A673 (cell line): ENCODE results near the gene EEF1A2. TPM values are rescaled to one million over a fixed set of nuclear protein-coding genes. Genes with fewer than 3 reads are reported as not detected.

ENCODE experiments used
- BruUV-seq: library from RNA; stranded (reverse); fragments of 400-500 nt; replicated peaks from 2 replicates; lab custom pipeline; 2021; lab: Mats Ljungman, UMichigan
- CTCF ChIA-PET: fragments of 300-600 bp; sonication (Branson Sonifier 250); formaldehyde crosslinking; loops from one replicate; lab custom pipeline; 2022; ENCODE audit warnings: antibody characterized with exemption; lab: Charles Lee
- POLR2A ChIA-PET: fragments of 300-600 bp; sonication (Branson Sonifier 250); formaldehyde crosslinking; loops from one replicate; lab custom pipeline; 2022; ENCODE audit warnings: antibody characterized with exemption; ENCODE audit not compliant: low non-redundant PET; lab: Charles Lee
- DNase-seq: peaks from one replicate; pipeline ENCODE4 v3.0.0-alpha.2; 2015; ENCODE audit warnings: low spot score
- H3K27ac ChIP-seq: fragments of 200-600 bp; sonication (generic); 2 replicates; pipeline ENCODE4 v1.5.1; 2016; ENCODE audit warnings: mixed run types, low read depth, mild to moderate bottlenecking, mixed read lengths, antibody characterized with exemption, low read length; ENCODE audit not compliant: poor library complexity, severe bottlenecking
- H3K27me3 ChIP-seq: fragments of 200-600 bp; sonication (generic); replicated peaks from 2 replicates; pipeline ENCODE4 v1.6.1; 2017; ENCODE audit warnings: mixed run types, low read depth, mild to moderate bottlenecking, mixed read lengths, antibody characterized with exemption, low read length; ENCODE audit not compliant: insufficient read depth, poor library complexity
- H3K36me3 ChIP-seq: fragments of 200-600 bp; sonication (generic); 2 replicates; pipeline ENCODE4 v1.6.1; 2016; ENCODE audit warnings: mixed run types, mild to moderate bottlenecking, mixed read lengths, antibody characterized with exemption, low read length; ENCODE audit not compliant: insufficient read depth, poor library complexity, severe bottlenecking
- H3K4me1 ChIP-seq: fragments of 200-600 bp; sonication (generic); 2 replicates; pipeline ENCODE4 v1.6.1; 2017; ENCODE audit warnings: mixed run types, mild to moderate bottlenecking, mixed read lengths, antibody characterized with exemption, low read length; ENCODE audit not compliant: insufficient read depth, poor library complexity, severe bottlenecking
- H3K4me3 ChIP-seq: fragments of 200-600 bp; sonication (generic); 2 replicates; pipeline ENCODE4 v1.5.1; 2016; ENCODE audit warnings: low read depth, mixed run types, mild to moderate bottlenecking, mixed read lengths, low read length; ENCODE audit not compliant: poor library complexity, severe bottlenecking
- H3K9me3 ChIP-seq: fragments of 200-600 bp; sonication (generic); 2 replicates; pipeline ENCODE4 v1.6.1; 2016; ENCODE audit warnings: mixed run types, low read depth, mild to moderate bottlenecking, mixed read lengths, antibody characterized with exemption, low read length; ENCODE audit not compliant: poor library complexity, severe bottlenecking
- CTCF ChIP-seq: fragments of 300-800, 200-600 bp; sonication (generic); conservative IDR thresholded peaks from 2 replicates; pipeline ENCODE4 v1.5.1; 2017; ENCODE audit warnings: low read depth, mild to moderate bottlenecking, antibody characterized with exemption, low read length, moderate library complexity, mixed read lengths
- EZH2 ChIP-seq: fragments of 200-600 bp; sonication (generic); IDR thresholded peaks from 2 replicates; pipeline ENCODE4 v1.6.1; 2017; ENCODE audit warnings: borderline replicate concordance, low read depth, mild to moderate bottlenecking, mixed read lengths, antibody characterized with exemption, low read length; ENCODE audit not compliant: poor library complexity, severe bottlenecking
- intact Hi-C: fragments of 100-400 bp; cut with micrococcal nuclease; formaldehyde crosslinking; loops from one replicate; pipeline ENCODE4 v1.10.0; 2022; ENCODE audit not compliant: unreplicated experiment
- total RNA-seq: library from RNA; stranded (reverse); gene quantifications from 2 replicates; pipeline ENCODE4 v1.2.3, GENCODE V29; 2021

The EEF1A2 gene
- total RNA-seq, 1 experiment from 2014 or later: 7.5 TPM

- H3K4me1 ChIP-seq: peaks cover 36% of the 10 kb centered on the region
- TF ChIP-seq EZH2 (no peak), CTCF (no peak)
- no TSS peak for BruUV-seq
- no peaks in the 10 kb centered on the region for H3K36me3 ChIP-seq
- no peak for DNase-seq
- CTCF ChIA-PET: interaction anchor here (0.7 kb wide), 1 partner anchor 11 kb away, joined by 5 read pairs; no protein-coding TSS in a partner anchor
- H3K27ac ChIP-seq: no peak overlapping the region
- H3K9me3 ChIP-seq: no peaks in the 10 kb centered on the region
- intact Hi-C loops: no loop called here
- H3K27me3 ChIP-seq: no peaks in the 10 kb centered on the region
- POLR2A ChIA-PET: no interaction called here
- no peak overlapping the region for H3K4me3 ChIP-seq
Observed at GRCh38 chr20:63452821-63453523, 45.9 kb downstream of the EEF1A2 start.

GRCh38 chr20:63452341-63452740 lies 46.5 kb downstream of the EEF1A2 start:
- no peak overlapping the region for H3K4me3 ChIP-seq
- CTCF ChIA-PET: no interaction called here
- intact Hi-C loops: no loop called here
- POLR2A ChIA-PET: no interaction called here
- DNase-seq: no peak
- TF ChIP-seq CTCF (no peak), EZH2 (no peak)
- H3K27me3 ChIP-seq: no peaks in the 10 kb centered on the region
- no peaks in the 10 kb centered on the region for H3K9me3 ChIP-seq
- H3K27ac ChIP-seq: no peak overlapping the region
- H3K36me3 ChIP-seq: no peaks in the 10 kb centered on the region
- BruUV-seq: no TSS peak
- peaks cover 30% of the 10 kb centered on the region for H3K4me1 ChIP-seq

GRCh38 chr20:63451821-63452220 lies 47.1 kb downstream of the EEF1A2 start:
- ChIA-PET POLR2A (no interaction called here), CTCF (no interaction called here)
- Histone ChIP-seq H3K4me1 (peaks cover 25% of the 10 kb centered on the region), H3K27ac (no peak overlapping the region), H3K4me3 (no peak overlapping the region), H3K27me3 (no peaks in the 10 kb centered on the region), H3K36me3 (no peaks in the 10 kb centered on the region), H3K9me3 (no peaks in the 10 kb centered on the region)
- no peak for DNase-seq
- TF ChIP-seq CTCF (no peak), EZH2 (no peak)
- intact Hi-C loops: no loop called here
- BruUV-seq: no TSS peak
